Endothelial cell of umbilical vein (primary cell): ENCODE results near the gene EML2. TPM values are rescaled to one million over a fixed set of nuclear protein-coding genes. Genes with fewer than 3 reads are reported as not detected.

Source experiments
- BruUV-seq: library from RNA; stranded (reverse); fragments of 400-500 nt; replicated peaks from 2 replicates; lab custom pipeline; 2021; lab: Mats Ljungman, UMichigan
- CTCF ChIA-PET: fragments of 300-600, 350-600 bp; sonication (Branson Sonifier 250); formaldehyde crosslinking; loops from one replicate; lab custom pipeline; 2021; ENCODE audit warnings: antibody characterized with exemption, inconsistent platforms; lab: Charles Lee
- POLR2A ChIA-PET: fragments of 300-600, 350-600 bp; sonication (Branson Sonifier 250); formaldehyde crosslinking; loops from one replicate; lab custom pipeline; 2021; ENCODE audit warnings: antibody characterized with exemption, inconsistent platforms; lab: Charles Lee
- DNase-seq: peaks from one replicate; pipeline ENCODE4 v3.0.0-alpha.2; 2011; ENCODE audit warnings: low read depth, low spot score
- FAIRE-seq: peaks from 2 replicates; lab custom pipeline; 2011; peaks lifted over from hg19 to GRCh38; lab: Jason Lieb, UNC
- H2AFZ ChIP-seq: 2 replicates; pipeline ENCODE4 v1.6.0; 2012; ENCODE audit warnings: low read depth, low read length, control low read depth, inconsistent platforms
- H3K27ac ChIP-seq: 2 replicates; pipeline ENCODE4 v1.5.1; 2011; ENCODE audit warnings: low read depth, mild to moderate bottlenecking, control low read depth, low read length, moderate library complexity; ENCODE audit not compliant: insufficient read depth
- H3K27me3 ChIP-seq, 2 experiments: 2 replicates each; pipeline versions ENCODE4 v1.6.0 to v1.6.1; 2011; ENCODE audit warnings: low read length in 2 of 2, mixed read lengths in 1 of 2; ENCODE audit not compliant: control insufficient read depth in 2 of 2, insufficient read depth in 2 of 2
- H3K36me3 ChIP-seq, 2 experiments: 2 replicates in 1 of 2; 3 replicates in 1 of 2; pipeline ENCODE4 v1.5.1; 2011; ENCODE audit warnings: low read length in 2 of 2, mild to moderate bottlenecking in 1 of 2, moderate library complexity in 1 of 2; ENCODE audit not compliant: control insufficient read depth in 2 of 2, insufficient read depth in 2 of 2; ENCODE audit errors: extremely low read depth in 1 of 2
- H3K4me1 ChIP-seq: 3 replicates; pipeline ENCODE4 v1.5.1; 2011; ENCODE audit warnings: mild to moderate bottlenecking, low read length; ENCODE audit not compliant: control insufficient read depth, insufficient read depth; ENCODE audit errors: extremely low read depth
- H3K4me2 ChIP-seq: 2 replicates; pipeline ENCODE4 v1.6.1; 2011; ENCODE audit warnings: low read length, control low read depth, mixed read lengths; ENCODE audit not compliant: insufficient read depth
- H3K4me3 ChIP-seq, 3 experiments: fragments of 200-600 bp in 1 of 3; sonication (generic), shearing (Covaris generic) in 1 of 3; replicated peaks in 1 of 3; 2 replicates each; pipeline ENCODE4 v1.5.1; 2011 to 2016; ENCODE audit warnings: control low read depth in 3 of 3, low read length in 3 of 3, mild to moderate bottlenecking in 2 of 3, inconsistent platforms in 1 of 3, low read depth in 1 of 3, moderate library complexity in 1 of 3; ENCODE audit not compliant: insufficient read depth in 1 of 3
- H3K79me2 ChIP-seq: 2 replicates; pipeline ENCODE4 v1.6.0; 2012; ENCODE audit warnings: low read length, inconsistent platforms; ENCODE audit not compliant: control insufficient read depth, insufficient read depth
- H3K9ac ChIP-seq: replicated peaks from 2 replicates; pipeline ENCODE3; 2011; ENCODE audit warnings: low read length, control low read depth; ENCODE audit not compliant: insufficient read depth; ENCODE audit errors: extremely low read depth
- H3K9me1 ChIP-seq: replicated peaks from 3 replicates; pipeline ENCODE4 v1.6.0; 2011; ENCODE audit warnings: mild to moderate bottlenecking, low read length; ENCODE audit not compliant: control insufficient read depth, insufficient read depth; ENCODE audit errors: extremely low read depth
- H3K9me3 ChIP-seq: replicated peaks from 2 replicates; pipeline ENCODE4 v1.5.1; 2012; ENCODE audit warnings: low read length, inconsistent platforms; ENCODE audit not compliant: control insufficient read depth, insufficient read depth
- H4K20me1 ChIP-seq: replicated peaks from 2 replicates; pipeline ENCODE3; 2011; ENCODE audit warnings: mild to moderate bottlenecking, low read length; ENCODE audit not compliant: control insufficient read depth, insufficient read depth; ENCODE audit errors: extremely low read depth
- CTCF ChIP-seq, 2 donors: IDR thresholded peaks; 1 replicate in 1 of 2; 2 replicates in 1 of 2; pipeline ENCODE4 v1.5.1; 2011; ENCODE audit warnings: low read length in 2 of 2, mild to moderate bottlenecking in 2 of 2, moderate library complexity in 2 of 2, control low read depth in 1 of 2, inconsistent platforms in 1 of 2, low read depth in 1 of 2; ENCODE audit not compliant: insufficient read depth in 1 of 2; ENCODE audit errors: extremely low read depth in 1 of 2
- EZH2 ChIP-seq: IDR thresholded peaks from 2 replicates; pipeline ENCODE4 v1.6.1; 2012; ENCODE audit warnings: borderline replicate concordance, low read depth, mild to moderate bottlenecking, moderate library complexity, low read length, inconsistent platforms; ENCODE audit not compliant: severe bottlenecking
- FOS ChIP-seq: IDR thresholded peaks from 2 replicates; pipeline ENCODE4 v1.6.1; 2011; ENCODE audit warnings: mild to moderate bottlenecking, low read length, moderate library complexity, borderline replicate concordance; ENCODE audit not compliant: insufficient read depth
- GATA2 ChIP-seq: IDR thresholded peaks from 2 replicates; pipeline ENCODE4 v1.7.0; 2011; ENCODE audit warnings: low read depth, mild to moderate bottlenecking, moderate library complexity, mixed read lengths, low read length; ENCODE audit not compliant: insufficient read length, insufficient read depth
- JUN ChIP-seq: IDR thresholded peaks from 2 replicates; pipeline ENCODE4 v1.6.1; 2011; ENCODE audit warnings: borderline replicate concordance, low read depth; ENCODE audit not compliant: insufficient read length, insufficient read depth
- MAX ChIP-seq: IDR thresholded peaks from 2 replicates; pipeline ENCODE4 v1.6.1; 2011; ENCODE audit not compliant: insufficient read depth, insufficient read length
- MYC ChIP-seq: IDR thresholded peaks from one replicate; pipeline ENCODE4 v1.6.1; 2011; ENCODE audit warnings: mild to moderate bottlenecking, low read depth, low read length
- POLR2A ChIP-seq: IDR thresholded peaks from 2 replicates; pipeline ENCODE4 v1.6.1; 2012; ENCODE audit warnings: low read depth, mild to moderate bottlenecking, control low read depth, low read length
- POLR2AphosphoS5 ChIP-seq: IDR thresholded peaks from 2 replicates; pipeline ENCODE4 v1.6.1; 2012; ENCODE audit warnings: low read depth, mild to moderate bottlenecking, control low read depth, low read length, moderate library complexity; ENCODE audit not compliant: insufficient read depth
- dilution Hi-C: fragments of 300-500 bp; cut with MboI; formaldehyde crosslinking; loops from one replicate; pipeline ENCODE4 v1.15.0; 2019; ENCODE audit warnings: low sequenced_read_pairs; ENCODE audit not compliant: extremely low pct_ligation_motif_present
- intact Hi-C: fragments of 100-400 bp; cut with micrococcal nuclease; formaldehyde crosslinking; loops from one replicate; pipeline ENCODE4 v1.10.0; 2022
- polyA plus RNA-seq, 4 experiments: library from polyadenylated mRNA; depleted of rRNA in 3 of 4; stranded (reverse) in 3 of 4; unstranded in 1 of 4; fragments of >200 nt; gene quantifications; 2 replicates each; pipeline versions ENCODE4 v1.2.1 to v1.2.3, GENCODE V29; 2011 to 2012; ENCODE audit warnings: missing spikeins in 1 of 4
- total RNA-seq: library from RNA; stranded (reverse); gene quantifications from 2 replicates; pipeline ENCODE4 v1.2.3, GENCODE V29; 2021

EML2 gene
- total and polyA plus RNA-seq, 2 donors (not counting 3 experiments of a cell fraction or from before 2014, with no cell fraction given): 23.3 to 28.9 TPM

GRCh38 chr19:45630463-45630862, 8.7 kb downstream of the EML2 start:
- peaks cover 0 to 3% of the 10 kb centered on the region in 2 experiments for H3K36me3 ChIP-seq
- no peaks in the 10 kb centered on the region for H3K9me3 ChIP-seq
- H4K20me1 ChIP-seq: no peaks in the 10 kb centered on the region
- no peak overlapping the region for H3K4me3 ChIP-seq
- DNase-seq (peak; percentile 89), FAIRE-seq (peak; percentile 95)
- ChIA-PET POLR2A (interaction anchor here (0.7 to 0.9 kb wide), 2 partner anchors 14 to 61 kb away, joined by 5 to 6 read pairs; no protein-coding TSS in a partner anchor), CTCF (interaction anchor here (0.6 to 4.8 kb wide), 12 partner anchors 10 to 191 kb away, joined by 3 to 49 read pairs (median 4); no protein-coding TSS in a partner anchor)
- no peak for TF ChIP-seq EZH2
- peak; percentile 85 for TF ChIP-seq FOS
- TF ChIP-seq JUN: peak; percentile 96
- no peaks in the 10 kb centered on the region for H3K79me2 ChIP-seq
- H2AFZ ChIP-seq: no peak overlapping the region
- BruUV-seq: no TSS peak
- dilution Hi-C loops (no loop called here), intact Hi-C loops (no loop called here)
- no peak overlapping the region for H3K4me2 ChIP-seq
- no peaks in the 10 kb centered on the region for H3K27me3 ChIP-seq
- peaks cover 8% of the 10 kb centered on the region for H3K4me1 ChIP-seq
- no peak overlapping the region for H3K9ac ChIP-seq
- no peaks in the 10 kb centered on the region for H3K9me1 ChIP-seq
- peak overlapping the region; percentile 13 for H3K27ac ChIP-seq

GRCh38 chr19:45629704-45630103, 9.5 kb downstream of the EML2 start:
- no peak for FAIRE-seq
- H3K79me2 ChIP-seq: no peaks in the 10 kb centered on the region
- dilution Hi-C loops: no loop called here
- intact Hi-C loops: no loop called here
- no peak overlapping the region for H3K4me2 ChIP-seq
- peaks cover 0 to 5% of the 10 kb centered on the region in 2 experiments for H3K36me3 ChIP-seq
- no peak for TF ChIP-seq POLR2AphosphoS5
- TF ChIP-seq MAX: no peak
- no peak for TF ChIP-seq EZH2
- no peak for TF ChIP-seq CTCF (IDR thresholded peaks at IDR 0.05; ENCODE audit: extremely low read depth in 1 of 2, insufficient read depth in 1 of 2, low read depth in 1 of 2, low read length in 2 of 2)
- no peak for TF ChIP-seq FOS
- no peak for TF ChIP-seq MYC
- TF ChIP-seq JUN: no peak
- no peak for TF ChIP-seq POLR2A
- TF ChIP-seq GATA2: no peak
- ChIA-PET POLR2A (no interaction called here), CTCF (interaction anchor here (0.8 to 1.4 kb wide), 2 partner anchors 10 to 191 kb away, joined by 3 to 10 read pairs; no protein-coding TSS in a partner anchor)
- H3K4me3 ChIP-seq: no peak overlapping the region
- no peaks in the 10 kb centered on the region for H3K27me3 ChIP-seq
- no peak overlapping the region for H3K27ac ChIP-seq
- no peak for DNase-seq
- no peak overlapping the region for H3K9ac ChIP-seq
- no peaks in the 10 kb centered on the region for H3K9me3 ChIP-seq
- no peaks in the 10 kb centered on the region for H4K20me1 ChIP-seq
- BruUV-seq: no TSS peak
- H2AFZ ChIP-seq: no peak overlapping the region
- H3K4me1 ChIP-seq: peaks cover 8% of the 10 kb centered on the region
- H3K9me1 ChIP-seq: no peaks in the 10 kb centered on the region
